ENCODE measurements around the gene ITLN2. TPM values are rescaled to one million over a fixed set of nuclear protein-coding genes. Genes with fewer than 3 reads are reported as not detected.
A peak's percentile ranks its signal among the peaks of the same experiment; 100 is the strongest.
"Not testable (repeated sequence)": the region's sequence is repeated elsewhere in the genome, so short reads cannot be mapped to it uniquely, and the experiment has no call there.

ITLN2 gene
- not detected in 2 replicates for total RNA-seq

GRCh38 chr1:160954158-160955104 lies at the start of gene ITLN2:
TSS of gene ITLN2 (minus strand) at chr1:160954809. CDS start at chr1:160954741, 68 bp downstream.
- intact Hi-C loops (cut with micrococcal nuclease): loop anchor here (1.0 kb wide), 1 partner anchor 273 kb away; no protein-coding TSS in a partner anchor
- peak; percentile 5 for DNase-seq (ENCODE audit: low spot score)
- H3K4me3 Mint-ChIP-seq: no peak within 1 kb of the TSS
- H3K27ac Mint-ChIP-seq: no peak within 1 kb of the TSS
- H3K27me3 Mint-ChIP-seq (ENCODE audit: insufficient read depth): peaks cover 7% of the 10 kb centered on the region
- no peaks in the 10 kb centered on the region for H3K36me3 Mint-ChIP-seq (ENCODE audit: low read depth)
- H3K4me1 Mint-ChIP-seq (ENCODE audit: low read depth): peaks cover 11% of the 10 kb centered on the region
- H3K9me3 Mint-ChIP-seq: no peaks in the 10 kb centered on the region

GRCh38 chr1:161001525-161001924 lies 46.9 kb upstream of the ITLN2 start:
- Mint-ChIP-seq H3K27ac (no peak overlapping the region), H3K9me3 (no peaks in the 10 kb centered on the region), H3K4me3 (no peak overlapping the region), H3K4me1 (ENCODE audit: low read depth) (peaks cover 13% of the 10 kb centered on the region), H3K27me3 (ENCODE audit: insufficient read depth) (no peaks in the 10 kb centered on the region), H3K36me3 (ENCODE audit: low read depth) (peaks cover 13% of the 10 kb centered on the region)
- no peak for DNase-seq (ENCODE audit: low spot score)
- intact Hi-C loops (cut with micrococcal nuclease): no loop called here

- Mint-ChIP-seq H3K36me3 (ENCODE audit: low read depth) (peaks cover 13% of the 10 kb centered on the region), H3K27ac (no peak overlapping the region), H3K4me3 (no peak overlapping the region), H3K27me3 (ENCODE audit: insufficient read depth) (no peaks in the 10 kb centered on the region), H3K4me1 (ENCODE audit: low read depth) (peaks cover 18% of the 10 kb centered on the region), H3K9me3 (no peaks in the 10 kb centered on the region)
- intact Hi-C loops (cut with micrococcal nuclease): no loop called here
- DNase-seq (ENCODE audit: low spot score): no peak
Measured at GRCh38 chr1:161000736-161001480, 46.3 kb upstream of the ITLN2 start.

GRCh38 chr1:160999376-160999775 lies 44.8 kb upstream of the ITLN2 start:
- Mint-ChIP-seq H3K27me3 (ENCODE audit: insufficient read depth) (no peaks in the 10 kb centered on the region), H3K36me3 (ENCODE audit: low read depth) (peaks cover 13% of the 10 kb centered on the region)

GRCh38 chr1:160997323-160998038 lies 42.9 kb upstream of the ITLN2 start:
- Mint-ChIP-seq H3K4me3 (no peak overlapping the region), H3K36me3 (ENCODE audit: low read depth) (peaks cover 13% of the 10 kb centered on the region), H3K27me3 (ENCODE audit: insufficient read depth) (no peaks in the 10 kb centered on the region), H3K27ac (peak overlapping the region; percentile 47), H3K4me1 (ENCODE audit: low read depth) (peaks cover 33% of the 10 kb centered on the region), H3K9me3 (no peaks in the 10 kb centered on the region)
- peak; percentile 41 for DNase-seq (ENCODE audit: low spot score)
- intact Hi-C loops (cut with micrococcal nuclease): loop anchor here (2.0 to 5.0 kb wide), 2 partner anchors 99 to 120 kb away; partner anchors contain the start of genes NIT1 and PFDN2

More at GRCh38 chr1:160999376-160999775, 44.8 kb upstream of the ITLN2 start:
- no peak overlapping the region for H3K4me3 Mint-ChIP-seq
- H3K4me1 Mint-ChIP-seq (ENCODE audit: low read depth): peaks cover 27% of the 10 kb centered on the region
- intact Hi-C loops (cut with micrococcal nuclease): loop anchor here (5.0 kb wide), 1 partner anchor 118 kb away; the partner anchor contains the start of genes NIT1 and PFDN2
- no peak overlapping the region for H3K27ac Mint-ChIP-seq
- no peak for DNase-seq (ENCODE audit: low spot score)
- no peaks in the 10 kb centered on the region for H3K9me3 Mint-ChIP-seq

GRCh38 chr1:160996178-160996577 lies 41.6 kb upstream of the ITLN2 start:
- Mint-ChIP-seq H3K27me3 (ENCODE audit: insufficient read depth) (no peaks in the 10 kb centered on the region), H3K4me3 (no peak overlapping the region), H3K27ac (no peak overlapping the region), H3K36me3 (ENCODE audit: low read depth) (peaks cover 13% of the 10 kb centered on the region), H3K4me1 (ENCODE audit: low read depth) (peaks cover 33% of the 10 kb centered on the region), H3K9me3 (no peaks in the 10 kb centered on the region)
- no peak for DNase-seq (ENCODE audit: low spot score)
- intact Hi-C loops (cut with micrococcal nuclease): loop anchor here (2.0 to 5.0 kb wide), 2 partner anchors 101 to 121 kb away; partner anchors contain the start of genes NIT1 and PFDN2

- peaks cover 7% of the 10 kb centered on the region for H3K27me3 Mint-ChIP-seq (ENCODE audit: insufficient read depth)
- DNase-seq (ENCODE audit: low spot score): no peak
- H3K4me1 Mint-ChIP-seq (ENCODE audit: low read depth): peaks cover 38% of the 10 kb centered on the region
- H3K4me3 Mint-ChIP-seq: no peak overlapping the region
- H3K9me3 Mint-ChIP-seq: no peaks in the 10 kb centered on the region
- H3K27ac Mint-ChIP-seq: no peak overlapping the region
- intact Hi-C loops (cut with micrococcal nuclease): loop anchor here (2.0 kb wide), 1 partner anchor 145 kb away; no protein-coding TSS in a partner anchor
- no peaks in the 10 kb centered on the region for H3K36me3 Mint-ChIP-seq (ENCODE audit: low read depth)
Measured at GRCh38 chr1:160993544-160994193, 39.1 kb upstream of the ITLN2 start.

- H3K36me3 Mint-ChIP-seq (ENCODE audit: low read depth); H3K4me3 Mint-ChIP-seq; H3K9me3 Mint-ChIP-seq; H3K27ac Mint-ChIP-seq; DNase-seq (ENCODE audit: low spot score): not testable (repeated sequence)
- intact Hi-C loops (cut with micrococcal nuclease): loop anchor here (2.0 kb wide), 1 partner anchor 147 kb away; no protein-coding TSS in a partner anchor
- H3K27me3 Mint-ChIP-seq (ENCODE audit: insufficient read depth): peaks cover 11% of the 10 kb centered on the region
- peaks cover 29% of the 10 kb centered on the region for H3K4me1 Mint-ChIP-seq (ENCODE audit: low read depth)
Measured at GRCh38 chr1:160992036-160992435, 37.4 kb upstream of the ITLN2 start.

GRCh38 chr1:160987359-160988050 lies 32.9 kb upstream of the ITLN2 start:
- H3K9me3 Mint-ChIP-seq: no peaks in the 10 kb centered on the region

GRCh38 chr1:160985723-160986122 lies 31.1 kb upstream of the ITLN2 start:
- intact Hi-C loops (cut with micrococcal nuclease): no loop called here
- peaks cover 43% of the 10 kb centered on the region for H3K27me3 Mint-ChIP-seq (ENCODE audit: insufficient read depth)
- H3K4me1 Mint-ChIP-seq (ENCODE audit: low read depth): peaks cover 19% of the 10 kb centered on the region
- no peak overlapping the region for H3K4me3 Mint-ChIP-seq
- no peak for DNase-seq (ENCODE audit: low spot score)
- H3K36me3 Mint-ChIP-seq (ENCODE audit: low read depth): peaks cover 1% of the 10 kb centered on the region
- H3K9me3 Mint-ChIP-seq: no peaks in the 10 kb centered on the region
- no peak overlapping the region for H3K27ac Mint-ChIP-seq

More at GRCh38 chr1:160987359-160988050, 32.9 kb upstream of the ITLN2 start:
- Mint-ChIP-seq H3K4me3 (no peak overlapping the region), H3K4me1 (ENCODE audit: low read depth) (peaks cover 6% of the 10 kb centered on the region), H3K27me3 (ENCODE audit: insufficient read depth) (peaks cover 25% of the 10 kb centered on the region), H3K36me3 (ENCODE audit: low read depth) (no peaks in the 10 kb centered on the region), H3K27ac (no peak overlapping the region)
- intact Hi-C loops (cut with micrococcal nuclease): no loop called here
- no peak for DNase-seq (ENCODE audit: low spot score)

- Mint-ChIP-seq H3K36me3 (ENCODE audit: low read depth) (peaks cover 1% of the 10 kb centered on the region), H3K27ac (no peak overlapping the region), H3K4me3 (peak overlapping the region; percentile 57), H3K4me1 (ENCODE audit: low read depth) (peaks cover 14% of the 10 kb centered on the region), H3K9me3 (no peaks in the 10 kb centered on the region), H3K27me3 (ENCODE audit: insufficient read depth) (peaks cover 44% of the 10 kb centered on the region)
- intact Hi-C loops (cut with micrococcal nuclease): no loop called here
- no peak for DNase-seq (ENCODE audit: low spot score)
Measured at GRCh38 chr1:160981584-160982411, 27.2 kb upstream of the ITLN2 start.

All from activated T-helper 1 cell treated with anti-CD3 and anti-CD28 coated beads, Interleukin-12 subunit alpha, Interleukin-12 subunit beta, Interleukin-2, Interleukin-4 antibody, amounts not matched to agents 30 ng/mL and 10 ng/mL and 1 ng/mL, durations not matched to agents 14 hours and 24 hours and 36 hours (primary cell).